ENCODE data around the gene DVL1.
"Not testable (repeated sequence)": the region's sequence is repeated elsewhere in the genome, so short reads cannot be mapped to it uniquely, and the experiment has no call there.

Gene DVL1

GRCh38 chr1:1388078-1388472 is 38.9 kb upstream of the DVL1 start:
- Histone ChIP-seq H3K79me2 (ENCODE audit: control insufficient read depth, low read length) (peaks cover 22% of the 10 kb centered on the region), H3K4me3 (ENCODE audit: low read length) (no peak overlapping the region), H3K36me3 (ENCODE audit: control insufficient read depth, low read length) (peaks cover 72% of the 10 kb centered on the region)

GRCh38 chr1:1387098-1388077 is 38.2 kb upstream of the DVL1 start:
- no peaks in the 10 kb centered on the region for H3K9me3 ChIP-seq (ENCODE audit: control insufficient read depth, insufficient read depth, low read length)
- H3K27ac ChIP-seq (ENCODE audit: low read depth, low read length): no peak overlapping the region
- no peak for TF ChIP-seq CTCF (IDR thresholded peaks at IDR 0.05; ENCODE audit: low read depth, low read length, poor library complexity, severe bottlenecking)
- TF ChIP-seq EZH2phosphoT487 (IDR thresholded peaks at IDR 0.05; ENCODE audit: borderline replicate concordance, low read length): no peak
- no peak overlapping the region for H3K4me3 ChIP-seq (ENCODE audit: low read length)
- H3K4me2 ChIP-seq (ENCODE audit: low read length): no peak overlapping the region
- H3K79me2 ChIP-seq (ENCODE audit: control insufficient read depth, low read length): peaks cover 23% of the 10 kb centered on the region
- H3K36me3 ChIP-seq (ENCODE audit: control insufficient read depth, low read length): peaks cover 65% of the 10 kb centered on the region
- no peaks in the 10 kb centered on the region for H3F3A ChIP-seq (ENCODE audit: control insufficient read depth, insufficient read depth)
- no peaks in the 10 kb centered on the region for H3K27me3 ChIP-seq (ENCODE audit: control insufficient read depth, low read length)
- H3K4me1 ChIP-seq (ENCODE audit: control insufficient read depth, low read length): no peaks in the 10 kb centered on the region
- no peaks in the 10 kb centered on the region for H3K9me2 ChIP-seq (replicated peaks; ENCODE audit: control insufficient read depth, low read length)
- no peaks in the 10 kb centered on the region; the same call in 1 of the 2 replicates for H4K20me1 ChIP-seq (ENCODE audit: control insufficient read depth, insufficient read depth, low read depth, low read length)

More at GRCh38 chr1:1388078-1388472, 38.9 kb upstream of the DVL1 start:
- Histone ChIP-seq H3F3A (ENCODE audit: control insufficient read depth, insufficient read depth) (no peaks in the 10 kb centered on the region), H3K4me1 (ENCODE audit: control insufficient read depth, low read length) (no peaks in the 10 kb centered on the region), H3K27me3 (ENCODE audit: control insufficient read depth, low read length) (no peaks in the 10 kb centered on the region), H3K27ac (ENCODE audit: low read depth, low read length) (no peak overlapping the region), H4K20me1 (ENCODE audit: control insufficient read depth, insufficient read depth, low read depth, low read length) (no peaks in the 10 kb centered on the region; the same call in 1 of the 2 replicates), H3K4me2 (ENCODE audit: low read length) (no peak overlapping the region), H3K9me2 (replicated peaks; ENCODE audit: control insufficient read depth, low read length) (no peaks in the 10 kb centered on the region), H3K9me3 (ENCODE audit: control insufficient read depth, insufficient read depth, low read length) (no peaks in the 10 kb centered on the region)
- TF ChIP-seq CTCF (IDR thresholded peaks at IDR 0.05; ENCODE audit: low read depth, low read length, poor library complexity, severe bottlenecking) (no peak), EZH2phosphoT487 (IDR thresholded peaks at IDR 0.05; ENCODE audit: borderline replicate concordance, low read length) (no peak)

- H3K4me2 ChIP-seq (ENCODE audit: low read length): no peak overlapping the region
- H3K9me3 ChIP-seq (ENCODE audit: control insufficient read depth, insufficient read depth, low read length): no peaks in the 10 kb centered on the region
- H3K36me3 ChIP-seq (ENCODE audit: control insufficient read depth, low read length): peaks cover 58% of the 10 kb centered on the region
- no peaks in the 10 kb centered on the region for H3K4me1 ChIP-seq (ENCODE audit: control insufficient read depth, low read length)
- H3K27me3 ChIP-seq (ENCODE audit: control insufficient read depth, low read length): no peaks in the 10 kb centered on the region
- no peak overlapping the region for H3K4me3 ChIP-seq (ENCODE audit: low read length)
- H4K20me1 ChIP-seq (ENCODE audit: control insufficient read depth, insufficient read depth, low read depth, low read length): peaks cover 4% of the 10 kb centered on the region
- no peaks in the 10 kb centered on the region for H3F3A ChIP-seq (ENCODE audit: control insufficient read depth, insufficient read depth)
- H3K79me2 ChIP-seq (ENCODE audit: control insufficient read depth, low read length): peaks cover 33% of the 10 kb centered on the region
- no peak for TF ChIP-seq CTCF (IDR thresholded peaks at IDR 0.05; ENCODE audit: low read depth, low read length, poor library complexity, severe bottlenecking)
- no peak for TF ChIP-seq EZH2phosphoT487 (IDR thresholded peaks at IDR 0.05; ENCODE audit: borderline replicate concordance, low read length)
- no peak overlapping the region for H3K27ac ChIP-seq (ENCODE audit: low read depth, low read length)
- no peaks in the 10 kb centered on the region for H3K9me2 ChIP-seq (replicated peaks; ENCODE audit: control insufficient read depth, low read length)
Measured at GRCh38 chr1:1385931-1386330, 36.7 kb upstream of the DVL1 start.

- not testable (repeated sequence) for H3K4me3 ChIP-seq (ENCODE audit: low read length); H3K4me1 ChIP-seq (ENCODE audit: control insufficient read depth, low read length); H3K27ac ChIP-seq (ENCODE audit: low read depth, low read length); H3F3A ChIP-seq (ENCODE audit: control insufficient read depth, insufficient read depth); H3K27me3 ChIP-seq (ENCODE audit: control insufficient read depth, low read length); H3K9me3 ChIP-seq (ENCODE audit: control insufficient read depth, insufficient read depth, low read length); H3K9me2 ChIP-seq (replicated peaks; ENCODE audit: control insufficient read depth, low read length); H3K4me2 ChIP-seq (ENCODE audit: low read length); H4K20me1 ChIP-seq (ENCODE audit: control insufficient read depth, insufficient read depth, low read depth, low read length)
- H3K79me2 ChIP-seq (ENCODE audit: control insufficient read depth, low read length): peaks cover 35% of the 10 kb centered on the region
- peaks cover 52% of the 10 kb centered on the region for H3K36me3 ChIP-seq (ENCODE audit: control insufficient read depth, low read length)
Measured at GRCh38 chr1:1385339-1385738, 36.1 kb upstream of the DVL1 start.
